Tibial nerve (tissue), 3 donors: ENCODE measurements around the gene KSR2.

Experiments
- CTCF ChIP-seq, 5 experiments: fragments of 200-600 bp in 3 of 5; fragments of 450-650 bp in 2 of 5; sonication (generic) in 3 of 5; IDR thresholded peaks; one replicate each; pipeline ENCODE4 v1.5.1; 2016 to 2019; ENCODE audit warnings: antibody characterized with exemption in 5 of 5, mild to moderate bottlenecking in 3 of 5, moderate library complexity in 2 of 5
- POLR2A ChIP-seq, 2 donors: fragments of 450-650 bp; IDR thresholded peaks; one replicate each; pipeline ENCODE4 v1.6.1; 2017; ENCODE audit warnings: antibody characterized with exemption in 2 of 2, mild to moderate bottlenecking in 2 of 2, moderate library complexity in 2 of 2

- TF ChIP-seq CTCF (IDR thresholded peaks at IDR 0.05) (no peak), POLR2A (IDR thresholded peaks at IDR 0.05) (no peak)
These were observed 509.6 kb downstream of the KSR2 start for GRCh38 chr12:117459229-117459628.
